Upper lobe of left lung (tissue), 6 donors: ENCODE measurements around the gene ART3. TPM values are rescaled to one million over a fixed set of nuclear protein-coding genes. Genes with fewer than 3 reads are reported as not detected.

Experiments used
- ATAC-seq, 2 donors: fragments of 200-7000 bp; cut with Tn5 transposase; one replicate each; pipeline ENCODE4 v1.9.1; 2022; ENCODE audit warnings: mild to moderate bottlenecking in 2 of 2, moderate library complexity in 2 of 2; ENCODE audit not compliant: low FRiP score in 2 of 2
- DNase-seq, 2 donors: peaks; one replicate each; pipeline ENCODE4 v3.0.0-alpha.2; 2019 to 2020
- H3K27ac ChIP-seq, 4 donors: fragments of 200-600 bp; sonication (generic); one replicate each; pipeline ENCODE4 v1.5.1; 2016 to 2019
- H3K27me3 ChIP-seq, 4 donors: fragments of 200-600 bp; sonication (generic); one replicate each; pipeline ENCODE4 v1.5.1; 2017 to 2019
- H3K36me3 ChIP-seq, 4 donors: fragments of 200-600 bp; sonication (generic); one replicate each; pipeline ENCODE4 v1.5.1; 2016 to 2019
- H3K4me1 ChIP-seq, 4 donors: fragments of 200-600 bp; sonication (generic); one replicate each; pipeline ENCODE4 v1.5.1; 2018 to 2019
- H3K4me3 ChIP-seq, 4 donors: fragments of 200-600 bp; sonication (generic); one replicate each; pipeline ENCODE4 v1.5.1; 2017 to 2019; ENCODE audit warnings: mild to moderate bottlenecking in 2 of 4, moderate library complexity in 1 of 4
- H3K9me3 ChIP-seq, 4 donors: fragments of 200-600 bp; sonication (generic); one replicate each; pipeline ENCODE4 v1.5.1; 2018 to 2019
- EP300 ChIP-seq, 4 donors: sonication (generic); formaldehyde crosslinking; IDR thresholded peaks; one replicate each; pipeline ENCODE4 v1.5.1; 2017; ENCODE audit warnings: antibody characterized with exemption in 4 of 4, control low read depth in 2 of 4
- POLR2A ChIP-seq, 4 donors: fragments of 450-650 bp; IDR thresholded peaks; one replicate each; pipeline ENCODE4 v1.5.1; 2016 to 2017; ENCODE audit warnings: antibody characterized with exemption in 4 of 4, mild to moderate bottlenecking in 2 of 4
- POLR2AphosphoS5 ChIP-seq, 2 donors: sonication (generic); formaldehyde crosslinking; IDR thresholded peaks; one replicate each; pipeline ENCODE4 v1.5.1; 2017; ENCODE audit warnings: antibody characterized with exemption in 2 of 2
- WGBS, 2 donors: methylation state at CpG; one replicate each; pipeline ENCODE4 v1.1.5; 2017 to 2018; 5-methylcytosine and 5-hydroxymethylcytosine counted together
- total RNA-seq, 6 donors: library from RNA; depleted of rRNA in 4 of 6; stranded (reverse); fragments of >200 nt in 4 of 6; gene quantifications; one replicate each; pipeline versions ENCODE4 v1.1.0 to v1.2.1, GENCODE V29; 2016 to 2021
- TF ChIP-seq, protein P1 (sequence below), 6 experiments: fragments of 450-650 bp in 4 of 6; fragments of 200-600 bp in 2 of 6; sonication (generic) in 2 of 6; IDR thresholded peaks; one replicate each; pipeline ENCODE4 v1.5.1; 2016 to 2019; ENCODE audit warnings: antibody characterized with exemption in 6 of 6
- donor health status: DM: no; HTN: no; CAD: no; lungs with moderate emphysema.
- donor health status: DM: no; HTN: yes; CAD: no; lungs with severe emphysema.

ART3 gene
- total RNA-seq, 6 donors from 2014 or later = 0.55 TPM; not detected in 5

DNA sequence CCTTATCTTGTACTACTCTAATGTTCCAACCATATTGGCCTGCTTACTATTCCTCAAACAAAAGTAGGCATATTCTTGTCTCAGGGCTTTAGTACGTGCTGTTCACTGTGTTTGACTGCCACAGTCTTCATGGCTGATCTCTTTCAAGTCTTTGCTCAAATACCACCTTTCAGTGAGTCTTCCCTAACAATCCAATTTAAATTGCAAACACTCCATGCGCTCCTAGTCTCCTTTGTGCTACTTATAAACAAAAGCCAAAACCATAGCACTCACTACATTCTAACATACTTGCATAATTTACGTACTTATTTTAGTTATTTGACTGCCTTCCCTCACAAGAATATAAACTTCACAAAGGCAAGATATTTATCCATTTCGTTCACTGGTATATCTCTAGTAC is 1.7 kb upstream of the ART3 start:
- Histone ChIP-seq H3K36me3 (no peaks in the 10 kb centered on the region), H3K9me3 (no peaks in the 10 kb centered on the region), H3K27me3 (no peaks in the 10 kb centered on the region), H3K4me1 (no peaks in the 10 kb centered on the region), H3K27ac (no peak overlapping the region), H3K4me3 (no peak overlapping the region)
- ATAC-seq (no peak), DNase-seq (no peak)
- no peak for TF ChIP-seq EP300 (IDR thresholded peaks at IDR 0.05)
- TF ChIP-seq, protein P1, sequence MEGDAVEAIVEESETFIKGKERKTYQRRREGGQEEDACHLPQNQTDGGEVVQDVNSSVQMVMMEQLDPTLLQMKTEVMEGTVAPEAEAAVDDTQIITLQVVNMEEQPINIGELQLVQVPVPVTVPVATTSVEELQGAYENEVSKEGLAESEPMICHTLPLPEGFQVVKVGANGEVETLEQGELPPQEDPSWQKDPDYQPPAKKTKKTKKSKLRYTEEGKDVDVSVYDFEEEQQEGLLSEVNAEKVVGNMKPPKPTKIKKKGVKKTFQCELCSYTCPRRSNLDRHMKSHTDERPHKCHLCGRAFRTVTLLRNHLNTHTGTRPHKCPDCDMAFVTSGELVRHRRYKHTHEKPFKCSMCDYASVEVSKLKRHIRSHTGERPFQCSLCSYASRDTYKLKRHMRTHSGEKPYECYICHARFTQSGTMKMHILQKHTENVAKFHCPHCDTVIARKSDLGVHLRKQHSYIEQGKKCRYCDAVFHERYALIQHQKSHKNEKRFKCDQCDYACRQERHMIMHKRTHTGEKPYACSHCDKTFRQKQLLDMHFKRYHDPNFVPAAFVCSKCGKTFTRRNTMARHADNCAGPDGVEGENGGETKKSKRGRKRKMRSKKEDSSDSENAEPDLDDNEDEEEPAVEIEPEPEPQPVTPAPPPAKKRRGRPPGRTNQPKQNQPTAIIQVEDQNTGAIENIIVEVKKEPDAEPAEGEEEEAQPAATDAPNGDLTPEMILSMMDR (IDR thresholded peaks at IDR 0.05) = no peak
- TF ChIP-seq POLR2A (IDR thresholded peaks at IDR 0.05) = no peak
- no peak for TF ChIP-seq POLR2AphosphoS5 (IDR thresholded peaks at IDR 0.05)
- WGBS, 2 donors = 83 to 86% methylated on average over 4 of the region's 4 CpGs

DNA sequence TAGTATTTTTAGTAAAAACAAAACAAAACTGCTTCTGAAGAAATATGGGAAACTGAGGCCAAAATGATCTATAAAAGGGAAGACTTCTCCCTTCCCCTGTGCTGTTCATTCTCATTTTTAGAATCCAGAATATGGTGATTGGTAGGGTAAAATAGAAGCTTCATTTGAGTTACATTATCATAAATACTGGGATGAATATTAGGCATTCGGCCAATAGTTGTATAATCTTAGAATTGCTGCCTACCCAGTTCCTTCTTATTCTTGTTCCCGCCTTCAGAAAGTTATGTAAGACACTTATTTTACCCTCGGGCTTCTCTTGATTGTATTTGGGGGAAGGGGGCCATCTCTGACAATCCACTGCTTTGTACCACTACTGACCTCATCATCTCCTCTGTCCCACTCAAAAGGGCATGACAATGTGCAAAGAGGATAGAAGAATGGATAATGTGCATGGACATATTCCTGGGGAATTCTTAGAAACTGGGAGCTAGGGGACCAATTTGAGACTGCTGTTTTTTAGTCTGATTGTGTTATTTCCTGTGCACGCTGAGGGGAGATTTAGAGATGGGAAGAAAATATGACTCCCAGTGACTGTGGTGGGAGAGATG is 588 bp downstream of the ART3 start:
- no peaks in the 10 kb centered on the region for H3K9me3 ChIP-seq
- ATAC-seq = no peak
- H3K27me3 ChIP-seq = no peaks in the 10 kb centered on the region
- DNase-seq = no peak
- no peaks in the 10 kb centered on the region for H3K36me3 ChIP-seq
- WGBS, 2 donors = 58 to 65% methylated on average over 4 of the region's 4 CpGs
- H3K27ac ChIP-seq = no peak overlapping the region
- TF ChIP-seq POLR2AphosphoS5 (IDR thresholded peaks at IDR 0.05) = no peak
- H3K4me1 ChIP-seq = no peaks in the 10 kb centered on the region
- H3K4me3 ChIP-seq = no peak overlapping the region

DNA sequence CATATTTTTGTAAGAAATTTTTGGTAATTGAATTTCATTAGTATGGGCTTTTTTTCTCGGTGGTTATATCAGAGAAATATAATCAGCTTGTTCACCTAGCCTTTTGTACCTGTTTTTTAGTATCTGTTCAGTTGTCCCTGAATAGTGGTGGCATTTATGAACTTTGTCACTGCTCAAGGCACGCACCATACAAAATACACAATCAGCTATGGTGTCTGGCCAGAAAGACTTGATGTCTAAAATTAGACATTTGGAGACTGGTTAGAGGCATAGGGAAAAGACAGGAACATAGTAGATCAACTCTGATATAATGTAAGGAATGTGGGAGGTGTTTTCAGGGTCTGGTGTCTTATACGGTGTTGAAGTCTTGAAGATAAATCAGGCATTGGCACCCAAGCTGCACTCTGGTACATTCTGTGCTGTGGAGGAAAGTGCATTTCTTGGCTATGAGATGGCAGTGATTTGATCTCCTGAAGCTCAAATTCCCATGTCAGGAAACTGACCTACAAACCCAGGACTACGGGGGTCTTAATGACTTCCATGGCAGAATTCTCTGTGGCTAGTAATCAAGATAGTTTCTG is 3.6 kb downstream of the ART3 start:
- Histone ChIP-seq H3K9me3 (no peaks in the 10 kb centered on the region), H3K4me1 (no peaks in the 10 kb centered on the region), H3K27ac (no peak overlapping the region), H3K36me3 (no peaks in the 10 kb centered on the region), H3K27me3 (no peaks in the 10 kb centered on the region), H3K4me3 (no peak overlapping the region)
- TF ChIP-seq POLR2AphosphoS5 (IDR thresholded peaks at IDR 0.05) = no peak
- TF ChIP-seq, protein P1 (IDR thresholded peaks at IDR 0.05) = no peak
- no peak for TF ChIP-seq EP300 (IDR thresholded peaks at IDR 0.05)
- TF ChIP-seq POLR2A (IDR thresholded peaks at IDR 0.05) = no peak
- 57 to 62% methylated on average over 4 of the region's 4 CpGs for WGBS, 2 donors
- no peak for DNase-seq
- ATAC-seq = no peak

DNA sequence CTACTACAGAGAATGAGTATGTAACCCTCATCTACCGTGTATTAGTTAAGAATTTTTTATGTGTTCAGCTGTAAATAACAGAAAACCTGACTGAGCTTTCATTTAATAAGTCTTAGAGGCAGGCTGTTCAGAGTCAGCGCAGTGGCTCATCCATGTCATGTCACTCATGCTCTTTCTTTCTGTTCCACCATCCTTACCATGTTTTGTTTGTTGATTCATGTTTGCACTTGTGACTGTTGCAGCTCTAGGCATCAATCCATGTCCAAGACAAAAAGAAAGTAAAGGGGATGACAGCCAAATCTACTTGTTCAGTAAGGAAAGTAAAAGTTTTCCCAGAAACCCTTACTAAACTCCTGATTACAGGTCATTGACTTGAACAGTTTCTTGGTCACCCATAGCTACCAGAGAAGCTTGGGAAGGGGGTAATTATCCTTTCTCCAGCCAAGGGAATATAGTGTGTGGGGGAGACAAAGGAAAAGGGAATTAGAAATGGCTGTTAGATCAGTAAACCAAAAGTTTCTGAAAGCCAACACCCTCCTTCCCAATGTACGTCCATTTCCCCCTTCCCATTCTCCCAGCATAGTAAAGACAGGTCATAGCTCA is 9.0 kb downstream of the ART3 start:
- DNase-seq = no peak
- H3K9me3 ChIP-seq = no peaks in the 10 kb centered on the region
- H3K27me3 ChIP-seq = no peaks in the 10 kb centered on the region
- H3K36me3 ChIP-seq = no peaks in the 10 kb centered on the region
- H3K4me1 ChIP-seq = no peaks in the 10 kb centered on the region
- TF ChIP-seq POLR2A (IDR thresholded peaks at IDR 0.05) (no peak), EP300 (IDR thresholded peaks at IDR 0.05) (no peak), POLR2AphosphoS5 (IDR thresholded peaks at IDR 0.05) (no peak)
- TF ChIP-seq, protein P1 (IDR thresholded peaks at IDR 0.05) = no peak
- H3K27ac ChIP-seq = no peak overlapping the region
- H3K4me3 ChIP-seq = no peak overlapping the region
- 75 to 87% methylated on average over 3 of the region's 3 CpGs for WGBS, 2 donors
- no peak for ATAC-seq

DNA sequence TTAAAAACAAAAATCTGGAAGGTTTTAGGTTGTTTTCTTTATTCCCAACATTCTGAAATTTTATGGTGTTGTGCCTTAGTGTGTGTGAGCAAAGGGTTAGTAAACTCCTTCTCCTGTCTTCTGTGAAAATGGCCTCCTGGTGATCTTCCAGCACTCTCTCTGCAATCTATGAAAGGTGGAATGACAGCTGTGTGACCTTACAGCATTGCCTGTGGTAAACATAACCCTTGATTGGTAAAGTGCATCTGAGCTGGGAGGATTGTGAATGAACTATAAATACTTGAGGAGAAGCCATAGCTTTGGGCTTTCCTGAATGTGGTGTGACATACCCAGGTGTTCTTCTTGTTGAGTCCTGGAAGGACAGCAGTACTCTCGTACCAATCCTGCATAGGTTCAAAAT is 10.0 kb downstream of the ART3 start:
- Histone ChIP-seq H3K4me1 (no peaks in the 10 kb centered on the region), H3K9me3 (no peaks in the 10 kb centered on the region), H3K27ac (no peak overlapping the region), H3K36me3 (no peaks in the 10 kb centered on the region), H3K4me3 (no peak overlapping the region), H3K27me3 (no peaks in the 10 kb centered on the region)
- 67 to 100% methylated on average over 1 of the region's 1 CpG for WGBS, 2 donors
- no peak for TF ChIP-seq EP300 (IDR thresholded peaks at IDR 0.05)
- TF ChIP-seq, protein P1 (IDR thresholded peaks at IDR 0.05) = no peak
- no peak for TF ChIP-seq POLR2A (IDR thresholded peaks at IDR 0.05)
- TF ChIP-seq POLR2AphosphoS5 (IDR thresholded peaks at IDR 0.05) = no peak
- ATAC-seq (no peak), DNase-seq (no peak)
